Keratinocyte (primary cell): ENCODE data around the gene MED27.

Experiments used
- EZH2 ChIP-seq: IDR thresholded peaks from one replicate; pipeline ENCODE4 v1.6.1; 2012; ENCODE audit warnings: inconsistent platforms, mild to moderate bottlenecking, low read length, moderate library complexity
- TF ChIP-seq, protein P1 (sequence below), 3 experiments: IDR thresholded peaks in 1 of 3; conservative IDR thresholded peaks in 1 of 3; optimal IDR thresholded peaks in 1 of 3; 2 replicates in 2 of 3; 3 replicates in 1 of 3; pipeline versions ENCODE3 to v1.5.1; 2011; ENCODE audit warnings: low read length in 3 of 3, mild to moderate bottlenecking in 3 of 3, moderate library complexity in 2 of 3, control low read depth in 1 of 3, inconsistent platforms in 1 of 3; ENCODE audit not compliant: insufficient read depth in 2 of 3; ENCODE audit errors: extremely low read depth in 1 of 3

DNA sequence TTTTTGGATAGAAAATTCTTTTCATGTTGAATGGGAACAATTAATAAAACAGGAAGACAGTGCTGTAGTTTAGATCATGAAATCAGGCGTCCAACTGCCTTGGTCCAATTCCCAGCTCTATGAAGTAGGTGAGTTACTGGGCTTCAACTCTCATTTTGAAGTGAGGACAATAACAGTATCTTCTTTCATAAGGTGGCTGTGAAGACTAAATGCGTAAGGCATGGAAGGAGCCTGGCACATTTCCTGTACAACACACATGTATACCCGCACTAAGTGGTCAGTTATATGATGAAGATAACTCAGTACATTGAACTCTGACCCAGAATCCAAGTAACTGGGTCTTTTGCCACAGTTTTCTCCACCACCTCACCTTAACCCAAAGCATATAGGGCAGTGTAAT, 120.6 kb downstream of the MED27 start:
- TF ChIP-seq, protein P1, sequence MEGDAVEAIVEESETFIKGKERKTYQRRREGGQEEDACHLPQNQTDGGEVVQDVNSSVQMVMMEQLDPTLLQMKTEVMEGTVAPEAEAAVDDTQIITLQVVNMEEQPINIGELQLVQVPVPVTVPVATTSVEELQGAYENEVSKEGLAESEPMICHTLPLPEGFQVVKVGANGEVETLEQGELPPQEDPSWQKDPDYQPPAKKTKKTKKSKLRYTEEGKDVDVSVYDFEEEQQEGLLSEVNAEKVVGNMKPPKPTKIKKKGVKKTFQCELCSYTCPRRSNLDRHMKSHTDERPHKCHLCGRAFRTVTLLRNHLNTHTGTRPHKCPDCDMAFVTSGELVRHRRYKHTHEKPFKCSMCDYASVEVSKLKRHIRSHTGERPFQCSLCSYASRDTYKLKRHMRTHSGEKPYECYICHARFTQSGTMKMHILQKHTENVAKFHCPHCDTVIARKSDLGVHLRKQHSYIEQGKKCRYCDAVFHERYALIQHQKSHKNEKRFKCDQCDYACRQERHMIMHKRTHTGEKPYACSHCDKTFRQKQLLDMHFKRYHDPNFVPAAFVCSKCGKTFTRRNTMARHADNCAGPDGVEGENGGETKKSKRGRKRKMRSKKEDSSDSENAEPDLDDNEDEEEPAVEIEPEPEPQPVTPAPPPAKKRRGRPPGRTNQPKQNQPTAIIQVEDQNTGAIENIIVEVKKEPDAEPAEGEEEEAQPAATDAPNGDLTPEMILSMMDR (optimal IDR thresholded peaks at IDR 0.05 in 1 of 3, IDR thresholded peaks at IDR 0.05 in 1 of 3, conservative IDR thresholded peaks at IDR 0.05 in 1 of 3; ENCODE audit: extremely low read depth in 1 of 3, insufficient read depth in 2 of 3, low read length in 3 of 3): no peak
- no peak for TF ChIP-seq EZH2
